Stimulated activated CD4-positive, alpha-beta T cell treated with anti-CD3 and anti-CD28 coated beads, TNF-alpha, amount 100 ng/mL, for 1 hour (primary cell): Measurements from ENCODE around the gene TRMO.
A peak's percentile ranks its signal among the peaks of the same experiment; 100 is the strongest.

Experiments used
- DNase-seq, 3 donors: peaks; one replicate each; pipeline ENCODE4 v3.0.0-alpha.2; 2020; ENCODE audit warnings: low read depth in 3 of 3, low spot score in 1 of 3

The TRMO gene

GRCh38 chr9:97940233-97940632 lies 17.9 kb upstream of the TRMO start:
- DNase-seq, result no peak

GRCh38 chr9:97938081-97938644 lies 15.9 kb upstream of the TRMO start, which contains the start of gene HEMGN:
Gene HEMGN (minus strand): TSS chr9:97938172. CDS start chr9:97938136, 36 bp downstream.
- DNase-seq, result no peak

DNA sequence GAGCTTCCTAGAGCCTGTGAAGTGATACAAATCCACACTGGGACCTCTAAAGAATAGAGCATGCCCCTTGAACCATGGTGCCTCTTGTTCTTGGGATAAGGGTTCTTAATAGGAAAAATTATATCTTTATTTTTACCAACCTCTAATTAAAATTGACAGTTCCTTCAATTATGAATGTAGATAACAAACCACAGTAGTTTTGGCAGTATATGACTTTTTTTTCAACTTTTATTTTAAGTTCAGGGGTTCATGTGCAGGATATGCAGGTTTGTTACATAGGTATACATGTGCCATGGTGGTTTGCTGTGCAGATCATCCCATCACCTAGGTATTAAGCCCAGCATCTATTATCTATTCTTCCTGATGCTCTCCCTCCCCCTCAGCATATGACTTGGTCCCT lies 14.7 kb upstream of the TRMO start:
- DNase-seq, result no peak

- DNase-seq, result no peak
Observed at GRCh38 chr9:97935276-97935675, 13.0 kb upstream of the TRMO start.

GRCh38 chr9:97934321-97935115 lies 12.2 kb upstream of the TRMO start:
- DNase-seq, result no peak

DNA sequence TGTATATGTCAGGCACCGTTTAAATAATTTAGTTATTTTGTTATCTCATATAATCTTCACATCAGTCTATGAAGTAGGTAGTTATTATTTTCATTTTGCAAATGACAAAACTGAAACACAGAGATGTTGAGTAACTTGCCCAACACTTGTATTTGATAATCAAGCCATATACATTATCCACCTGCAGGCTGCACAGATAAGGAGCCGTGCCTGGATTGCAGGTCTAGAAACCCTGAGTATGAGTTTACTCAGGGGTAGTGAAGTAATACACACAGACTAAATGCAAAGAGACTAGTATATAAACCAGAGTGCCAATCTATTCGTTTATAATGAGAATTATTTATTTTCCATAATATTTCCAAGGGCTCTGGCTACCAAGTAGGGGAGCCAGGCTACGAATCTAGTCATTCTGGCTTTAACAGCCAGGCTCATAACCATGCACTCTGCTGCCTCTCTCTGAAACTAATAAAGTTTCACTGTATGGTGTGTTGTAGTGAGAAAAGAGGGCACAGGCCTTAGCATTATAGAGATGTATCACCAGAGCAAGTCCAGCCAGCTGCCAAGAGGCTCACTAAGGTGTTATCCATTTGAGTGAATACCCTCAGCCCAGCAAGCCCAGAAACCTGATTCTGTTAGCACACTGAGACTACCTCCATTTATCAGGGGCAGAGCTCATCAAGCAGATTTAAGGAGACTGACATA lies 11.1 kb upstream of the TRMO start:
- DNase-seq, result no peak

DNA sequence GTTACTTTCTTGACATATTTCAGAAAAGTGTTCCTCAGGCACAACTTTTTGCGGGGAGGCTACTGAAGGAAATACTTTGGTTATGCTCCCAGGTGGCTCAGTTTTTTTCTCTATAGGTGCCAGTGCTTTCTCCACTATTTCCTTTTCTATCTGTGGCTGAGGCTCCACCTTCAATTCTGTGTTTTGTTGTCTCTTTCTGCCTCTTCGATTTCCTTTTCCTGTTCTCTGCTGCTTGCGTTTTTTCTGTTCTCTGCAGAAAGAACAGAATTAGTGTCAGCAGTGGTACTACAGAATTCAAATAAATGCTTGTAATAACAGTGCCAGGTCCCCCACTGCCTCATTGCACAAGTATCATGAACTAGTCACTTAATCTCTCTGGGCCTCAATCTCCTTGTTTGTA lies 8.7 kb upstream of the TRMO start:
- no peak for DNase-seq

GRCh38 chr9:97928986-97929604 lies 6.8 kb upstream of the TRMO start:
- no peak for DNase-seq

GRCh38 chr9:97925497-97926334 lies 3.4 kb upstream of the TRMO start:
- no peak for DNase-seq

- DNase-seq, result no peak
Observed at GRCh38 chr9:97924386-97924785, 2.1 kb upstream of the TRMO start.

DNA sequence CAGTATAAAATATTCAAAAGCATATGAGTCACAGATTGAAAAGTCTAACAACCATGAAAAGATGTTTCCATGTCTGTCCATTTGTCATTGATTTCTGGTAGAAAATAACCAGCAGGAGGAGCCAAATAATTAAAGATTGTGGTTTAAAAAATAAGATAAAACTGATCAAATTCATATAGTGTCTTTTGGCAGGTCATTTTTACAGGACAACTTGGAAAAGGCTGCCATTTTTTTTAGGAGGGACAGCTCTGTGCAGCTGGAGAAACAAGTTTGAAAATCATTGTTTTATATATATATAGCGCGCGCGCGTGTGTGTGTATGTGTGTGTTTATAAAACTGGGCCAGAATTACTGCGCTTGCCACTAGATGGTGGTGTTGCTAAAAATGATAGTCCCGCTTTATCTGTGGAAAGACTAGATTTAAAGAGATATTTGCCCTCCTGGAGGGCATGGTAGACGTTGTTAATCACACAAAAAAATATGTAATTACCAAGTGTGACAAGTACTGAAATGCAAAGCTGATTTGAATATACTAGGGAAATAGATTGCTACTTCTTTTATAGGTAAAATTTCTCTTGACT lies 1.3 kb upstream of the TRMO start:
- peak in 2 of 3 donors; percentile 44 to 47 for DNase-seq

DNA sequence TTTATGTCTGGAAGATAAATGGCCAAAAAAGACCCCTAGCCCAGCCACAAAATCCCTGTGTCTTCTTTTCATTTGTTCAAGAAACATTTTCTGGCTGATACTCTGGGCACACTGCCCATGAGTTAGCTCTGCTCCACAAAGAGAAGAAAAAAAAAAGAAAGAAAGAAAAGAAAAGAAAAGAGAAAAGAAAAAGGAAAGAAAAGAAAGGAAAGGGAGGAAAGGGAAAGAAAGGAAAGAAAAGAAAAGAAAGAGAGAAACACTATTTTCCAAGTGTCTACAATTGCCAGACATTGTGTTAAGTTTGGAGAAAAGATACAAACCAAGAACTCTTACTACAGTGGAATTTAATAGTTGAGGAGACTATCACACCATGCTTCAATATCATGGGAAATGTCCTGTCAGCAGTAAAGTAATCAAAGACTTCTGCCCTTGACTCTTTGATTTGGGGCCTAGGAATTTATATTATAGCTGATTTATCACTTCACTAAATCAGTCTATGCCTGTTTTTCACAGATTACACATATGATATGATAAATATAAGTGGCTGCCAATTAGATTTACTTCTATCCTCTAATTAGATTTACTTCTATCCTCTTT lies 3.0 kb downstream of the TRMO start:
- DNase-seq, result no peak

GRCh38 chr9:97918611-97919010 lies 3.7 kb downstream of the TRMO start:
- DNase-seq, result no peak

GRCh38 chr9:97911970-97912369 lies 10.3 kb downstream of the TRMO start:
- DNase-seq, result no peak

- DNase-seq, result no peak
Observed at GRCh38 chr9:97911528-97911927, 10.8 kb downstream of the TRMO start.

GRCh38 chr9:97910357-97910756 lies 11.9 kb downstream of the TRMO start:
- no peak for DNase-seq

GRCh38 chr9:97908705-97909104 lies 13.6 kb downstream of the TRMO start:
- no peak for DNase-seq

DNA sequence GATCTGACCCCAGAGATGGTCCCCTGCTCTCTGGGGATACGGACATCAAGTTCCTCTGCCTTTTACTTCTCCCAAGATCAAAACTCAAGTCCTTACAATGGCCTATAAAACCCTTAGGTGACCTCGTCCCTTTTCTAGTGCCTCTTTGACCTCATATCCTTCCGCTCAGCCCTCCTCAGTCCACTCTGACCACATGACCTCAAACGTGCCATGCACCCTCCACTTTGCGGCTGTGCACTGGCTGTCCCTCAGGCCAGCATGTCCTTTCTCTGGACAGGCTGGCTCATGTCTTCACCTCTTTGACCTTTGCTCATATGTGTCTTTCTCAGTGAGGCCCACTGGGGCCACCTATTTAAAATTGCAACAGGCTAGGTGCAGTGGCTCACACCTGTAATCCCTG lies 14.7 kb downstream of the TRMO start:
- DNase-seq, result no peak

DNA sequence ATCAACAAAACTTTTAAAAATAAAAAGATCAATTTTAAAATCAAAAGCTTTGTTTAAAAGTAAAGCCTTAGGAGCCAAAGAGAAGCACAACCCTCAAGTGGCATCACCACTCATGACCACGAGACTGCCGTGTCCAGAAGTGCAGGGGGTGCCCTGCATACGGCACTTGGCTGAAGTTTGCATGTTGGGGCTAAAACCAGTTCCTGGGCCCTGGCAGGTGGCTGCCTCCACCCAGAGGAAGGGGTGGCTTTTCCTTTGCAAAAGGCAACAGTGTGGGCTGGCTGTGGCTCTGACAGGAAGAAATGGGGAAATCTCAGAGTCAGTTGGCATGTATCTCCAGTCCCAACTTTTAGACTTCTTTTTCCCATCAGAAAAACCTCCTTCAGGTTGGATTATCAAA lies 15.3 kb downstream of the TRMO start:
- DNase-seq, result no peak

DNA sequence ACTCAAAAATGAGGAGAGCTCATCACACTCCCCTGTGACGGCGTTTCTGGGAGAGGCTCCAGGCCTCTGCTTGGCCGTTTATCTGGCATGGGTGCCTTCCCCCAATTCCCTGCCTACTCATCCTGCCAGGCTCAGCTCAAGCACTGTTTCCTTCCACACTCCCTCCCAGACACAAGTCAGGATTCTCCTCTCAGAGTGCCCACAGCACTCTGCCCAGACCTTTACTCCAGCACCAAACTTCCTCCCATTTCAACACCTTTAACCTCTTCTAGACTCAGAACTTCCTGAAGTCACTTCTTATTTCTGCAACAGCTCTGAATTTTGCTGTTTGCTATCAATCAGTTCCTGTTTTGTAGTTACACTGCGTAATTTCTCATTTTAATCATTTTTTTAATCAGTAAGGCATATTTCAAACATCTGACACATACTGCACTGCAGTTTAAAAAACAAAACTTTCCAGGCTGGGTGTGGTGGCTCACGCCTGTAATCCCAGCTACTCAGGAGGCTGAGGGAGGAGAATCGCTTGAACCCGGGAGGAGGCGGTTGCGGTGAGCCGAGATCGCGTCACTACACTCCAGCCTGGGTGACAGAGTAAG lies 16.0 kb downstream of the TRMO start:
- DNase-seq, result no peak
